T-cell (primary cell): ENCODE results near the gene HSPA1L. TPM values are rescaled to one million over a fixed set of nuclear protein-coding genes. Genes with fewer than 3 reads are reported as not detected.
"Not testable (repeated sequence)": the region's sequence is repeated elsewhere in the genome, so short reads cannot be mapped to it uniquely, and the experiment has no call there.

Experiments
- ATAC-seq, 4 experiments: fragments of 200-7000 bp in 3 of 4; fragments of 150-1000 bp in 1 of 4; cut with Tn5 transposase; replicated peaks in 1 of 4; 1 replicate in 3 of 4; 2 replicates in 1 of 4; pipeline ENCODE4 v1.10.0; 2021; ENCODE audit warnings: moderate library complexity in 3 of 4, mild to moderate bottlenecking in 2 of 4, moderate number of reproducible peaks in 1 of 4
- CTCF ChIA-PET, 2 donors: fragments of 300-600 bp; sonication (Branson Sonifier 250); formaldehyde crosslinking; loops; one replicate each; lab custom pipeline; 2022; ENCODE audit warnings: antibody characterized with exemption in 2 of 2; lab: Charles Lee
- POLR2A ChIA-PET, 2 donors: fragments of 300-600 bp; sonication (Branson Sonifier 250); formaldehyde crosslinking; loops; one replicate each; lab custom pipeline; 2022; ENCODE audit warnings: antibody characterized with exemption in 2 of 2; lab: Charles Lee
- DNase-seq, 35 experiments: peaks; one replicate each; pipeline versions ENCODE4 v3.0.0 to v3.0.0-alpha.2; 2013 to 2023
- H3K27ac ChIP-seq: one replicate; pipeline ENCODE4 v1.5.1; 2013; ENCODE audit warnings: low read length
- H3K27me3 ChIP-seq, 2 experiments: replicated peaks in 1 of 2; 1 replicate in 1 of 2; 2 replicates in 1 of 2; pipeline versions ENCODE4 v1.6.1 to v1.7.0; 2013; ENCODE audit warnings: low read length in 1 of 2, mixed read lengths in 1 of 2; ENCODE audit not compliant: control insufficient read depth in 2 of 2, insufficient read depth in 2 of 2; ENCODE audit errors: extremely low read depth in 1 of 2
- H3K36me3 ChIP-seq, 2 donors: 1 replicate in 1 of 2; 2 replicates in 1 of 2; pipeline versions ENCODE4 v1.6.1 to v1.7.0; 2013; ENCODE audit warnings: low read length in 1 of 2; ENCODE audit not compliant: control insufficient read depth in 2 of 2, insufficient read depth in 1 of 2; ENCODE audit errors: extremely low read depth in 1 of 2
- H3K4me1 ChIP-seq, 2 experiments: 1 replicate in 1 of 2; 2 replicates in 1 of 2; pipeline versions ENCODE4 v1.6.1 to v1.7.0; 2013; ENCODE audit warnings: low read length in 2 of 2, mixed read lengths in 1 of 2; ENCODE audit not compliant: insufficient read depth in 2 of 2, control insufficient read depth in 1 of 2; ENCODE audit errors: extremely low read depth in 1 of 2
- H3K4me3 ChIP-seq, 2 donors: 1 replicate in 1 of 2; 2 replicates in 1 of 2; pipeline versions ENCODE4 v1.5.1 to v1.7.0; 2013; ENCODE audit warnings: mild to moderate bottlenecking in 2 of 2, low read length in 1 of 2, moderate library complexity in 1 of 2; ENCODE audit not compliant: control insufficient read depth in 1 of 2; ENCODE audit errors: extremely low read depth in 1 of 2
- H3K9me3 ChIP-seq: 2 replicates; pipeline ENCODE4 v1.7.0; 2013
- H3K27ac Mint-ChIP-seq, 2 donors: one replicate each; pipeline ENCODE4 v1.8.0; 2020 to 2021; ENCODE audit warnings: mild to moderate bottlenecking in 2 of 2, mixed read lengths in 2 of 2
- H3K27me3 Mint-ChIP-seq, 2 donors: one replicate each; pipeline ENCODE4 v1.8.0; 2021 to 2022; ENCODE audit warnings: mixed read lengths in 2 of 2
- H3K36me3 Mint-ChIP-seq: one replicate; pipeline ENCODE4 v1.8.0; 2021; ENCODE audit warnings: mixed read lengths
- H3K4me1 Mint-ChIP-seq, 3 donors: one replicate each; pipeline ENCODE4 v1.8.0; 2020 to 2022; ENCODE audit warnings: mixed read lengths in 3 of 3, mild to moderate bottlenecking in 1 of 3
- H3K4me3 Mint-ChIP-seq, 3 donors: one replicate each; pipeline ENCODE4 v1.8.0; 2020 to 2022; ENCODE audit warnings: mild to moderate bottlenecking in 3 of 3, mixed read lengths in 3 of 3, moderate library complexity in 3 of 3
- H3K9me3 Mint-ChIP-seq, 3 donors: one replicate each; pipeline ENCODE4 v1.8.0; 2020 to 2022; ENCODE audit warnings: mixed read lengths in 3 of 3
- WGBS: methylation state at CpG from one replicate; pipeline ENCODE4 v1.1.5; 2013; ENCODE audit warnings: missing lambda C conversion rate; ENCODE audit not compliant: insufficient coverage; 5-methylcytosine and 5-hydroxymethylcytosine counted together
- total RNA-seq, 35 experiments: library from RNA in 6 of 35; stranded (reverse) in 6 of 35; fragments of 120-200 nt in 1 of 35; gene quantifications; one replicate each; pipeline versions ENCODE4 v1.2.1 to v1.2.4 and lab custom pipeline; 2013 to 2026

HSPA1L gene
- total RNA-seq, 5 donors from 2014 or later (not counting 1 experiment from before 2014, with no cell fraction given), result 2.8 to 8.5 (median 8.1) TPM

DNA sequence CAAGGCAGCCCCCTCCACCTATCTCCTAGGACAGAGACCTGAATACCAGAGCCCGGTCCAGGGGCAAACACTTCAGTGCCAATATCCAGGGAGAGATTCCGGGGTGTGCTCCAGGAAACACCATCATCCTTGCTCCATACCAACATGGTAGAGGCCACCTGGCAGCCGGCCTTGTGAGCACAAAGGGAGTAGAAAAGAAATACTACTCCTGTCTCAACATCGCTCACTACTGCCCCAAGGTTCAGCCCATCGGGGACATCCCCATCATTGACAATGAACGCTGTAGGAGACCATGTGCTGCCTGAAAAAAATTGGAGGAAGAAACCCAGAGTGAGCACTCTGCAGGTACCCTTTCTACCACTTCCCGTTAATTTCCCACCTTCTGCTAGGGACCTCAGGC, 46.1 kb upstream of the HSPA1L start:
- no peaks in the 10 kb centered on the region for H3K9me3 ChIP-seq
- H3K4me1 Mint-ChIP-seq, result peaks cover 23 to 33% (median 23%) of the 10 kb centered on the region in 3 donors
- 88% methylated on average over 5 of the region's 7 CpGs for WGBS
- H3K36me3 Mint-ChIP-seq, result peaks cover 28% of the 10 kb centered on the region
- ChIA-PET POLR2A (no interaction called here), CTCF (no interaction called here)
- H3K4me1 ChIP-seq, result peaks cover 10 to 26% of the 10 kb centered on the region in 2 experiments
- H3K27me3 Mint-ChIP-seq, result no peaks in the 10 kb centered on the region
- H3K4me3 Mint-ChIP-seq, result peak overlapping the region; percentile 91 to 97 (median 93)
- ATAC-seq, result no peak
- peaks cover 0 to 8% of the 10 kb centered on the region in 2 experiments for H3K27me3 ChIP-seq
- H3K36me3 ChIP-seq, result peaks cover 10 to 26% of the 10 kb centered on the region in 2 donors
- no peak overlapping the region for H3K27ac Mint-ChIP-seq
- H3K27ac ChIP-seq, result no peak overlapping the region
- H3K4me3 ChIP-seq, result no peak overlapping the region
- no peaks in the 10 kb centered on the region for H3K9me3 Mint-ChIP-seq
- no peak for DNase-seq

DNA sequence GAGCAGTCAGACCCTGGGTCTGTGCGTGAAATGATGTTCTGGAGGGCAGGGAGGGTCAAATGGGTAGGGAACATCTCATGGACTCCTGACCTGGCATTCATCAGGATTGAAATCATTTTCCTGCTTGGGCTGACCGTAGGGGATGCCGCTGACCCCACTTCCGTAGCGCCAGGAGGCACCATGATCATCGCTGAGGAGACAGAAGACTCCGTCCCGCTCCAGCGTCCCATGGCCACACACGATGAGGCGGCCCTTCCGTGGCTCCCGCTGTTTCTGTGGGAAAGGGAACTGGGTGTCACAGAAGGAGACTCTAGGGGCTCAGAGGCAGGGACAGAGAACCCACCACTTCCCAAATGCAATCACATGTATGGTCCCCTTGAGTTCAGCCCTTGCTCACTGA, 45.3 kb upstream of the HSPA1L start:
- H3K4me3 ChIP-seq, result no peak overlapping the region
- H3K36me3 ChIP-seq, result peaks cover 10 to 26% of the 10 kb centered on the region in 2 donors
- DNase-seq (no peak), ATAC-seq (no peak)
- Mint-ChIP-seq H3K36me3 (peaks cover 28% of the 10 kb centered on the region), H3K27ac (no peak overlapping the region), H3K27me3 (no peaks in the 10 kb centered on the region), H3K4me3 (no peak overlapping the region), H3K9me3 (no peaks in the 10 kb centered on the region), H3K4me1 (peaks cover 23 to 33% (median 23%) of the 10 kb centered on the region in 3 donors)
- POLR2A ChIA-PET, result interaction anchor here in 1 of 2 donors (1.2 kb wide), 1 partner anchor 25 kb away, joined by 8 read pairs; no protein-coding TSS in a partner anchor
- peaks cover 0 to 3% of the 10 kb centered on the region in 2 experiments for H3K27me3 ChIP-seq
- peaks cover 10 to 26% of the 10 kb centered on the region in 2 experiments for H3K4me1 ChIP-seq
- no peak overlapping the region for H3K27ac ChIP-seq
- CTCF ChIA-PET, result interaction anchor here in 1 of 2 donors (0.9 kb wide), 1 partner anchor 22 kb away, joined by 4 read pairs; no protein-coding TSS in a partner anchor
- 99% methylated on average over 7 of the region's 13 CpGs for WGBS
- no peaks in the 10 kb centered on the region for H3K9me3 ChIP-seq

GRCh38 chr6:31859923-31860322, 44.8 kb upstream of the HSPA1L start:
- WGBS, result 94% methylated on average over 11 of the region's 11 CpGs
- Mint-ChIP-seq H3K4me3 (peak overlapping the region in 1 of 3 donors; percentile 28), H3K27me3 (no peaks in the 10 kb centered on the region), H3K9me3 (no peaks in the 10 kb centered on the region), H3K27ac (no peak overlapping the region), H3K4me1 (peaks cover 23 to 33% (median 23%) of the 10 kb centered on the region in 3 donors), H3K36me3 (peaks cover 28% of the 10 kb centered on the region)
- peaks cover 10 to 26% of the 10 kb centered on the region in 2 donors for H3K36me3 ChIP-seq
- no peak for ATAC-seq
- ChIA-PET POLR2A (interaction anchor here in 1 of 2 donors (1.2 kb wide), 1 partner anchor 25 kb away, joined by 8 read pairs; no protein-coding TSS in a partner anchor), CTCF (interaction anchor here (0.6 to 0.9 kb wide), 2 partner anchors 21 to 310 kb away, joined by 4 to 5 read pairs; no protein-coding TSS in a partner anchor)
- no peak overlapping the region for H3K27ac ChIP-seq
- H3K4me1 ChIP-seq, result peaks cover 10 to 26% of the 10 kb centered on the region in 2 experiments
- no peak overlapping the region for H3K4me3 ChIP-seq
- H3K27me3 ChIP-seq, result peaks cover 0 to 3% of the 10 kb centered on the region in 2 experiments
- no peaks in the 10 kb centered on the region for H3K9me3 ChIP-seq
- DNase-seq, result no peak

GRCh38 chr6:31858707-31859106, 43.6 kb upstream of the HSPA1L start:
- no peaks in the 10 kb centered on the region for H3K9me3 Mint-ChIP-seq
- H3K27me3 ChIP-seq, result no peaks in the 10 kb centered on the region
- no peak overlapping the region for H3K4me3 Mint-ChIP-seq
- no peak for ATAC-seq
- ChIA-PET POLR2A (interaction anchor here in 1 of 2 donors (0.6 kb wide), 2 partner anchors 117 to 198 kb away, joined by 3 to 6 read pairs; partner anchors contain the start of gene C6orf47), CTCF (interaction anchor here in 1 of 2 donors (0.7 kb wide), 1 partner anchor 131 kb away, joined by 4 read pairs; no protein-coding TSS in a partner anchor)
- H3K36me3 ChIP-seq, result peaks cover 10 to 26% of the 10 kb centered on the region in 2 donors
- H3K36me3 Mint-ChIP-seq, result peaks cover 28% of the 10 kb centered on the region
- no peak for DNase-seq
- WGBS, result 87% methylated on average over 3 of the region's 8 CpGs
- H3K4me1 Mint-ChIP-seq, result peaks cover 17 to 26% (median 18%) of the 10 kb centered on the region in 3 donors
- H3K27ac ChIP-seq, result no peak overlapping the region
- H3K4me1 ChIP-seq, result peaks cover 6 to 17% of the 10 kb centered on the region in 2 experiments
- H3K27ac Mint-ChIP-seq, result no peak overlapping the region
- no peaks in the 10 kb centered on the region for H3K9me3 ChIP-seq
- H3K4me3 ChIP-seq, result no peak overlapping the region
- no peaks in the 10 kb centered on the region for H3K27me3 Mint-ChIP-seq

DNA sequence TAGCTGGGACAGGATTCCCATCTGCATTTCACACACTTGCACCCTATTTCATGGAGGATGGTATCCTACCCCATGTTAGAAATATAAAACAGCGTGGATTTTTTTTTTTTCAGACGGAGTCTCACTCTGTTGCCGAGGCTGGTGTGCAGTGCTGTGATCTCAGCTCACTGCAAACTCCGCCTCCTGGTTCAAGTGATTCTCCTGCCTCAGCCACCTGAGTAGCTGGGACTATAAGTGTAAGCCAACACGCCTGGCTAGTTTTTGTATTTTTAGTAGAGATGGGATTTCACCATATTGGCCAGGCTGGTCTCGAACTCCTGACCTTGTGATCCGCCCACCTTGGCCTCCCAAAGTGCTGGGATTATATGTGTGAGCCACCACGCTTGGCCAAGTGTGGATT, 42.7 kb upstream of the HSPA1L start:
- H3K4me3 Mint-ChIP-seq, H3K27me3 ChIP-seq, H3K27ac Mint-ChIP-seq, H3K27ac ChIP-seq, DNase-seq, H3K4me1 ChIP-seq, H3K27me3 Mint-ChIP-seq, H3K9me3 Mint-ChIP-seq, H3K9me3 ChIP-seq, H3K4me3 ChIP-seq, POLR2A ChIA-PET, ATAC-seq: not testable (repeated sequence)
- WGBS, result 92% methylated on average over 8 of the region's 8 CpGs
- peaks cover 28% of the 10 kb centered on the region for H3K36me3 Mint-ChIP-seq
- CTCF ChIA-PET, result interaction anchor here in 1 of 2 donors (0.6 kb wide), 1 partner anchor 149 kb away, joined by 4 read pairs; no protein-coding TSS in a partner anchor
- peaks cover 14 to 16% (median 14%) of the 10 kb centered on the region in 3 donors for H3K4me1 Mint-ChIP-seq
- H3K36me3 ChIP-seq, result peaks cover 10 to 26% of the 10 kb centered on the region in 2 donors

DNA sequence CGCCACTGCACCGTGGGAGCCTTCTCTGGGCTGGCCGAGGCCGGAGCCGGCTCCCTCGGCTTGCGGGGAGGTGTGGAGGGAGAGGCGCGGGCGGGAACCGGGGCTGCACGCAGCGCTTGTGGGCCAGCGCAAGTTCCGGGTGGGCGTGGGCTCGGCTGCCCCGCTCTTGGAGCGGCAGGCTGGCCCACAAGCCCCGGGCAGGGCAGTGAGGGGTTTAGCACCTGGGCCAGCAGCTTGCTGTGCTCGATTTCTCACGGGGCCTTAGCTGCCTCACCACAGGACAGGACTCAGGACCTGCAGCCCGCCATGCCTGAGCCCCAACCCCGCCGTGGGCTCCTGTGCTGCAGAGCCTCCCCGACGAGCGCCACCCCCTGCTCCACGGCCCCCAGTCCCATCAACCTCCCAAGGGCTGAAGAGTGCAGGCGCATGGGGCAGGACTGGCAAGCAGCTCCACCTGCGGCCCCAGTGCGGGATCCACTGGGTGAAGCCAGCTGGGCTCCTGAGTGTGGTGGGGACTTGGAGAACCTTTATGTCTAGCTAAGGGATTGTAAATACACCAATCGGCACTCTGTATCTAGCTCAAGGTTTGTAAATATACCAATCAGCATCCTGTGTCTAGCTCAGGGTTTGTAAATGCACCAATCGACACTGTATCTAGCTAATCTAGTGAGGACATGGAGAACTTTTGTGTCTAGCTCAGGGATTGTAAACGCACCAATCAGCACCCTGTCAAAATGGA, 37.1 kb upstream of the HSPA1L start:
- H3K9me3 ChIP-seq, H3K36me3 ChIP-seq, H3K27me3 ChIP-seq, H3K9me3 Mint-ChIP-seq, DNase-seq, ATAC-seq, H3K4me1 Mint-ChIP-seq, H3K27ac ChIP-seq, CTCF ChIA-PET, H3K4me3 ChIP-seq, H3K27me3 Mint-ChIP-seq, POLR2A ChIA-PET, H3K36me3 Mint-ChIP-seq, H3K27ac Mint-ChIP-seq, H3K4me1 ChIP-seq, H3K4me3 Mint-ChIP-seq: not testable (repeated sequence)
- 99% methylated on average over 20 of the region's 35 CpGs for WGBS
